ENCODE data around the gene IQSEC1.

IQSEC1 gene

GRCh38 chr3:12993517-12994356 is 79.5 kb downstream of the IQSEC1 start:
- H3K4me3 ChIP-seq (ENCODE audit: low read depth, low read length): peak overlapping the region; percentile 63
- TF ChIP-seq CTCF (conservative IDR thresholded peaks at IDR 0.05; ENCODE audit: low read depth, low read length): no peak
- no peak for DNase-seq (ENCODE audit: low read depth)

- no peak for DNase-seq (ENCODE audit: low read depth)
- TF ChIP-seq CTCF (conservative IDR thresholded peaks at IDR 0.05; ENCODE audit: low read depth, low read length): no peak
- peak overlapping the region; percentile 63 for H3K4me3 ChIP-seq (ENCODE audit: low read depth, low read length)
Measured at GRCh38 chr3:12992629-12993516, 80.4 kb downstream of the IQSEC1 start.

GRCh38 chr3:12991861-12992281 is 81.4 kb downstream of the IQSEC1 start:
- DNase-seq (ENCODE audit: low read depth): no peak
- no peak overlapping the region for H3K4me3 ChIP-seq (ENCODE audit: low read depth, low read length)
- no peak for TF ChIP-seq CTCF (conservative IDR thresholded peaks at IDR 0.05; ENCODE audit: low read depth, low read length)

- no peak for TF ChIP-seq CTCF (conservative IDR thresholded peaks at IDR 0.05; ENCODE audit: low read depth, low read length)
- no peak for DNase-seq (ENCODE audit: low read depth)
- no peak overlapping the region for H3K4me3 ChIP-seq (ENCODE audit: low read depth, low read length)
Measured at GRCh38 chr3:12991481-12991837, 81.8 kb downstream of the IQSEC1 start.

- H3K4me3 ChIP-seq (ENCODE audit: low read depth, low read length): no peak overlapping the region
- peak; percentile 49 for DNase-seq (ENCODE audit: low read depth)
- TF ChIP-seq CTCF (conservative IDR thresholded peaks at IDR 0.05; ENCODE audit: low read depth, low read length): no peak
Measured at GRCh38 chr3:12990781-12991480, 82.3 kb downstream of the IQSEC1 start.

- H3K4me3 ChIP-seq (ENCODE audit: low read depth, low read length): no peak overlapping the region
- DNase-seq (ENCODE audit: low read depth): no peak
- no peak for TF ChIP-seq CTCF (conservative IDR thresholded peaks at IDR 0.05; ENCODE audit: low read depth, low read length)
Measured at GRCh38 chr3:12990306-12990705, 82.9 kb downstream of the IQSEC1 start.
